GM19452 (cell line): Measurements from ENCODE around the gene KCNE5.
"Not testable (repeated sequence)": the region's sequence is repeated elsewhere in the genome, so short reads cannot be mapped to it uniquely, and the experiment has no call there.

Experiments
- ATAC-seq: cut with Tn5 transposase; IDR thresholded peaks from one replicate; pipeline ENCODE4 v1.9.1; 2021; ENCODE audit not compliant: unreplicated experiment

The KCNE5 gene

GRCh38 chrX:109624641-109625616 lies at the start of gene KCNE5:
TSS of gene KCNE5 (minus strand) at chrX:109625172. CDS start at chrX:109625020, 152 bp downstream.
- ATAC-seq = no peak

- no peak for ATAC-seq
Measured at GRCh38 chrX:109672239-109672638, 47.3 kb upstream of the KCNE5 start.

- ATAC-seq = not testable (repeated sequence)
Measured at GRCh38 chrX:109671170-109671569, 46.2 kb upstream of the KCNE5 start.

GRCh38 chrX:109667986-109668385 lies 43.0 kb upstream of the KCNE5 start:
- ATAC-seq = no peak

GRCh38 chrX:109660435-109661143 lies 35.6 kb upstream of the KCNE5 start:
- ATAC-seq = no peak

GRCh38 chrX:109658391-109658790 lies 33.4 kb upstream of the KCNE5 start:
- ATAC-seq = no peak

- ATAC-seq = not testable (repeated sequence)
Measured at GRCh38 chrX:109657364-109657763, 32.4 kb upstream of the KCNE5 start.

- ATAC-seq = no peak
Measured at GRCh38 chrX:109656774-109657173, 31.8 kb upstream of the KCNE5 start.

GRCh38 chrX:109655502-109656201 lies 30.7 kb upstream of the KCNE5 start:
- ATAC-seq = no peak

GRCh38 chrX:109654516-109655109 lies 29.6 kb upstream of the KCNE5 start:
- no peak for ATAC-seq

GRCh38 chrX:109644671-109645070 lies 19.7 kb upstream of the KCNE5 start:
- ATAC-seq = not testable (repeated sequence)

GRCh38 chrX:109643687-109644086 lies 18.7 kb upstream of the KCNE5 start:
- no peak for ATAC-seq

- ATAC-seq = no peak
Measured at GRCh38 chrX:109638158-109638557, 13.2 kb upstream of the KCNE5 start.

GRCh38 chrX:109637477-109637876 lies 12.5 kb upstream of the KCNE5 start:
- ATAC-seq = not testable (repeated sequence)

- ATAC-seq = no peak
Measured at GRCh38 chrX:109635146-109635545, 10.2 kb upstream of the KCNE5 start.

- no peak for ATAC-seq
Measured at GRCh38 chrX:109632906-109633504, 8.0 kb upstream of the KCNE5 start.

- no peak for ATAC-seq
Measured at GRCh38 chrX:109629310-109629709, 4.3 kb upstream of the KCNE5 start.

- no peak for ATAC-seq
Measured at GRCh38 chrX:109626637-109627036, 1.7 kb upstream of the KCNE5 start.

GRCh38 chrX:109623997-109624396 lies 975 bp downstream of the KCNE5 start:
- no peak for ATAC-seq

- no peak for ATAC-seq
Measured at GRCh38 chrX:109622270-109622669, 2.7 kb downstream of the KCNE5 start.
